HEK293 (cell line): Measurements from ENCODE around the gene ZBTB17.

Experiments
- CTCF ChIA-PET: fragments of 350-600 bp; formaldehyde crosslinking; extraction: SDS; loops from one replicate; lab custom pipeline; 2021; ENCODE audit warnings: antibody characterized with exemption; lab: Yijun Ruan, JAX
- POLR2A ChIA-PET: fragments of 300-600 bp; formaldehyde crosslinking; extraction: SDS; loops from one replicate; lab custom pipeline; 2020; ENCODE audit warnings: antibody characterized with exemption, inconsistent platforms; lab: Yijun Ruan, JAX
- H3K27ac ChIP-seq: fragments of 200-500 bp; sonication (Bioruptor generic); 2 replicates; pipeline ENCODE4 v1.5.1; 2014; ENCODE audit warnings: low read depth, low read length, control low read depth, inconsistent platforms; ENCODE audit errors: extremely low read depth
- H3K36me3 ChIP-seq, 2 experiments: fragments of 200-500 bp in 1 of 2; sonication (Bioruptor generic) in 1 of 2; 1 replicate in 1 of 2; 2 replicates in 1 of 2; pipeline ENCODE4 v1.5.1; 2014 to 2017; ENCODE audit warnings: inconsistent platforms in 2 of 2, low read length in 2 of 2; ENCODE audit not compliant: control insufficient read depth in 2 of 2, insufficient read depth in 1 of 2
- H3K4me1 ChIP-seq: fragments of 200-500 bp; sonication (Bioruptor generic); 2 replicates; pipeline ENCODE4 v1.5.1; 2014; ENCODE audit warnings: mild to moderate bottlenecking, low read length, inconsistent platforms; ENCODE audit not compliant: control insufficient read depth, insufficient read depth
- H3K4me3 ChIP-seq: 2 replicates; pipeline ENCODE4 v1.5.1; 2011; ENCODE audit warnings: low read depth, mild to moderate bottlenecking, control low read depth, low read length, moderate library complexity
- H3K9me3 ChIP-seq: fragments of 200-500 bp; sonication (Bioruptor generic); 2 replicates; pipeline ENCODE4 v1.5.1; 2014; ENCODE audit warnings: low read depth, low read length, inconsistent platforms; ENCODE audit not compliant: control insufficient read depth, insufficient read depth
- GLI4 ChIP-seq: fragments of 450-650 bp; formaldehyde crosslinking; IDR thresholded peaks from 2 replicates; pipeline ENCODE4 v1.5.1; 2016; ENCODE audit warnings: missing biosample characterization, missing genetic modification characterization
- GLIS1 ChIP-seq: fragments of 450-650 bp; formaldehyde crosslinking; IDR thresholded peaks from 2 replicates; pipeline ENCODE4 v1.5.1; 2016; ENCODE audit warnings: missing biosample characterization, missing genetic modification characterization
- KLF16 ChIP-seq: fragments of 450-650 bp; formaldehyde crosslinking; IDR thresholded peaks from 2 replicates; pipeline ENCODE4 v1.5.1; 2017; ENCODE audit warnings: missing biosample characterization, missing genetic modification characterization
- SP2 ChIP-seq: fragments of 450-650 bp; formaldehyde crosslinking; IDR thresholded peaks from 2 replicates; pipeline ENCODE4 v1.5.1; 2016; ENCODE audit warnings: missing biosample characterization, missing genetic modification characterization
- ZBTB48 ChIP-seq: fragments of 450-650 bp; formaldehyde crosslinking; IDR thresholded peaks from 2 replicates; pipeline ENCODE4 v1.5.1; 2016; ENCODE audit warnings: missing biosample characterization, missing genetic modification characterization
- ZBTB6 ChIP-seq: fragments of 450-650 bp; formaldehyde crosslinking; IDR thresholded peaks from 2 replicates; pipeline ENCODE4 v1.5.1; 2017; ENCODE audit warnings: missing biosample characterization, missing genetic modification characterization
- ZNF10 ChIP-seq: fragments of 450-650 bp; formaldehyde crosslinking; IDR thresholded peaks from 2 replicates; pipeline ENCODE4 v1.5.1; 2017; ENCODE audit warnings: missing biosample characterization, missing genetic modification characterization
- ZNF112 ChIP-seq: fragments of 450-650 bp; formaldehyde crosslinking; IDR thresholded peaks from 2 replicates; pipeline ENCODE4 v1.5.0; 2017; ENCODE audit warnings: missing biosample characterization, missing genetic modification characterization
- ZNF423 ChIP-seq: fragments of 450-650 bp; formaldehyde crosslinking; IDR thresholded peaks from 2 replicates; pipeline ENCODE4 v1.5.1; 2016; ENCODE audit warnings: missing biosample characterization, missing genetic modification characterization
- ZNF513 ChIP-seq: fragments of 450-650 bp; IDR thresholded peaks from 2 replicates; pipeline ENCODE4 v1.5.1; 2018; ENCODE audit warnings: missing biosample characterization, missing genetic modification characterization
- ZNF785 ChIP-seq: fragments of 450-650 bp; formaldehyde crosslinking; IDR thresholded peaks from 2 replicates; pipeline ENCODE4 v1.5.1; 2016; ENCODE audit warnings: missing biosample characterization, missing genetic modification characterization
- TF ChIP-seq, protein P1 (sequence below): fragments of 450-650 bp; formaldehyde crosslinking; IDR thresholded peaks from 2 replicates; pipeline ENCODE4; 2016; ENCODE audit warnings: missing biosample characterization, missing genetic modification characterization
- TF ChIP-seq, protein P2 (sequence below): fragments of 450-650 bp; formaldehyde crosslinking; IDR thresholded peaks from 2 replicates; pipeline ENCODE4 v1.5.1; 2016; ENCODE audit warnings: missing biosample characterization, missing genetic modification characterization
- TF ChIP-seq, protein P3 (sequence below): fragments of 450-650 bp; formaldehyde crosslinking; IDR thresholded peaks from 2 replicates; pipeline ENCODE4 v1.5.1; 2016; ENCODE audit warnings: missing biosample characterization, missing genetic modification characterization

ZBTB17 gene

GRCh38 chr1:15945011-15945831 is 30.7 kb downstream of the ZBTB17 start:
- no peaks in the 10 kb centered on the region for H3K9me3 ChIP-seq
- POLR2A ChIA-PET, result no interaction called here
- H3K4me3 ChIP-seq, result no peak overlapping the region
- H3K36me3 ChIP-seq, result peaks cover 0 to 90% of the 10 kb centered on the region in 2 experiments; a peak in 2 of 3 replicates
- peaks cover 7% of the 10 kb centered on the region for H3K4me1 ChIP-seq
- TF ChIP-seq KLF16 (tag by site-specific recombination), result no peak
- TF ChIP-seq GLIS1 (tag by site-specific recombination), result no peak
- TF ChIP-seq ZNF10 (tag by site-specific recombination), result no peak
- TF ChIP-seq ZNF112 (tag by site-specific recombination), result no peak
- TF ChIP-seq ZNF423 (tag by site-specific recombination), result no peak
- TF ChIP-seq, protein P1, sequence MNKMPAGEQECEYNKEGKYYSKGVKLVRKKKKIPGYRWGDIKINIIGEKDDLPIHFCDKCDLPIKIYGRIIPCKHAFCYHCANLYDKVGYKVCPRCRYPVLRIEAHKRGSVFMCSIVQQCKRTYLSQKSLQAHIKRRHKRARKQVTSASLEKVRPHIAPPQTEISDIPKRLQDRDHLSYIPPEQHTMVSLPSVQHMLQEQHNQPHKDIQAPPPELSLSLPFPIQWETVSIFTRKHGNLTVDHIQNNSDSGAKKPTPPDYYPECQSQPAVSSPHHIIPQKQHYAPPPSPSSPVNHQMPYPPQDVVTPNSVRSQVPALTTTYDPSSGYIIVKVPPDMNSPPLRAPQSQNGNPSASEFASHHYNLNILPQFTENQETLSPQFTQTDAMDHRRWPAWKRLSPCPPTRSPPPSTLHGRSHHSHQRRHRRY (tag by site-specific recombination), result no peak
- TF ChIP-seq, protein P2, sequence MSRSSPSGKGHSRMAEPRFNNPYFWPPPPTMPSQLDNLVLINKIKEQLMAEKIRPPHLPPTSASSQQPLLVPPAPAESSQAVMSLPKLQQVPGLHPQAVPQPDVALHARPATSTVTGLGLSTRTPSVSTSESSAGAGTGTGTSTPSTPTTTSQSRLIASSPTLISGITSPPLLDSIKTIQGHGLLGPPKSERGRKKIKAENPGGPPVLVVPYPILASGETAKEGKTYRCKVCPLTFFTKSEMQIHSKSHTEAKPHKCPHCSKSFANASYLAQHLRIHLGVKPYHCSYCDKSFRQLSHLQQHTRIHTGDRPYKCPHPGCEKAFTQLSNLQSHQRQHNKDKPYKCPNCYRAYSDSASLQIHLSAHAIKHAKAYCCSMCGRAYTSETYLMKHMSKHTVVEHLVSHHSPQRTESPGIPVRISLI, result no peak
- TF ChIP-seq GLI4 (tag by site-specific recombination), result no peak
- TF ChIP-seq ZBTB48 (tag by site-specific recombination), result no peak
- no peak for TF ChIP-seq ZNF513 (tag by site-specific recombination)
- no peak for TF ChIP-seq ZNF785
- H3K27ac ChIP-seq, result no peak overlapping the region
- CTCF ChIA-PET, result no interaction called here

DNA sequence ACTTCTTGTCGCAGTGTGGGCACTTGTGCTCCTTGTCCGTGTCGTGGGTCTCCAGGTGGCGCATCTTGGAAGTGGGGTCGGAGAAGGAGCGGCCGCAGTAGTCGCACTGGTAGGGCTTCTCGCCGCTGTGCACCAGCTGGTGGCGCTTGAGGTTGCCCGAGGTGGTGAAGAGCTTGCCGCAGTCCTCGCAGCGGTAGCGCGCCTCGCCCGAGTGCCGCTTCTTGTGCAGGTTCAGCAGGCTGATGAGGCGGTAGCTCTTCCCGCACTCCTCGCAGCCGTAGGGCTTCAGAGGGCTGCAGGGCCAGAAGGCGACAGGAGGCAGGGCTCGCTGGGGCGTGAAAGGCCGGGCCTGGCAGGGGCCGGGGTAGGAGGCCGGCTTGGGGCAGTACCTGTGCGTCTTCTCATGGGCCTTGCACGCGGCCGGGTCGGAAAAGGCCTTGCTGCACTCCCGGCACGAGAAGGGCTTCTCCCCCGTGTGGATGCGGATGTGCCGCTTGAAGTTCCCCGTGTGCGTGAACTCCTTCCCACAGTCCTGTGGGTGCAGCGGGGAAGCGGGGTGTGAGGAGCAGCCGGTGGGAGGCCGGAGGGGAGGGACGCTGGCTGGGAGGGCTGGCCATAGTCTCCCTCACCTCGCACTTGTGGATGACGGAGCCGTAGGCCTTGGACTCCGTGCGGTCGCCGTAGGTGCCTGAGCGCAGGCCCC is 31.4 kb downstream of the ZBTB17 start:
- Histone ChIP-seq H3K9me3 (no peaks in the 10 kb centered on the region), H3K4me1 (no peaks in the 10 kb centered on the region; the same call in 1 of the 2 replicates), H3K36me3 (peaks cover 0 to 94% of the 10 kb centered on the region in 2 experiments; a peak in 2 of 3 replicates), H3K4me3 (no peak overlapping the region), H3K27ac (no peak overlapping the region)
- ChIA-PET CTCF (no interaction called here), POLR2A (no interaction called here)
- TF ChIP-seq SP2 (tag by site-specific recombination), result 0 out of 2 replicates have a peak, but pooled peaks have one; percentile 9
- TF ChIP-seq, protein P3, sequence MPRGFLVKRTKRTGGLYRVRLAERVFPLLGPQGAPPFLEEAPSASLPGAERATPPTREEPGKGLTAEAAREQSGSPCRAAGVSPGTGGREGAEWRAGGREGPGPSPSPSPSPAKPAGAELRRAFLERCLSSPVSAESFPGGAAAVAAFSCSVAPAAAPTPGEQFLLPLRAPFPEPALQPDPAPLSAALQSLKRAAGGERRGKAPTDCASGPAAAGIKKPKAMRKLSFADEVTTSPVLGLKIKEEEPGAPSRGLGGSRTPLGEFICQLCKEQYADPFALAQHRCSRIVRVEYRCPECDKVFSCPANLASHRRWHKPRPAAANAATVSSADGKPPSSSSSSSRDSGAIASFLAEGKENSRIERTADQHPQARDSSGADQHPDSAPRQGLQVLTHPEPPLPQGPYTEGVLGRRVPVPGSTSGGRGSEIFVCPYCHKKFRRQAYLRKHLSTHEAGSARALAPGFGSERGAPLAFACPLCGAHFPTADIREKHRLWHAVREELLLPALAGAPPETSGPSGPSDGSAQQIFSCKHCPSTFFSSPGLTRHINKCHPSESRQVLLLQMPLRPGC (tag by site-specific recombination), result no peak
- TF ChIP-seq ZBTB6 (tag by site-specific recombination), result peak; percentile 74; the same call in 1 of the 2 replicates
